Measurements from ENCODE around the gene SPTB.
A peak's percentile ranks its signal among the peaks of the same experiment; 100 is the strongest.

Gene SPTB

DNA sequence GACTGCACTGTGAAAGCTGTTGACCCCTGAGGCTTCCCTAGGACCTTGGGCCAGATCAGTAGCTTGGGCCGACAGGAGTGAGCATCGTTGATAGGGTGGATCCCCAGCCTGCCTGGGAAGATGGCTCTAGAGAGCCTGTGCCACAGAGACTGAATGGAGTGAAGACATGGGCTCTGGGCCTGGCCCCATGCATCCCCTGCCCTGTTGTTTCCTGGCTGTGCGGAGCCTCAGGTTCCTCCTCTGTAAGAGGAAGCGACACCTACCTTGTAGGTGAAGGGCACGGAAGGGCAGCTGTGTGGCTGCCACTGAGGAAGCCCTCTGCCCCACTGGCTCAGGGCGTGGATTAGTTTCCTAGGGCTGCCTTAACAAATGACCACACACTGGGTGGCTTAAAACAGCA lies 151.6 kb downstream of the SPTB start:
- Histone ChIP-seq H3K9me2 (replicated peaks; ENCODE audit: insufficient read depth, low read length) (no peaks in the 10 kb centered on the region), H3K9ac (ENCODE audit: low read length) (no peak overlapping the region), H3K9me3 (replicated peaks; ENCODE audit: insufficient read depth, low read length) (no peaks in the 10 kb centered on the region), H3K4me2 (ENCODE audit: low read depth, low read length) (no peak overlapping the region), H3K27ac (ENCODE audit: low read length) (no peak overlapping the region), H3K27me3 (replicated peaks; ENCODE audit: insufficient read depth, low read length) (no peaks in the 10 kb centered on the region), H2AFZ (ENCODE audit: low read length) (no peak overlapping the region), H3K79me2 (ENCODE audit: low read length) (no peaks in the 10 kb centered on the region), H3K4me3 (ENCODE audit: low read length) (no peak overlapping the region), H3K4me1 (ENCODE audit: low read length) (0 out of 2 replicates have a peak, but pooled peaks cover 3% of the 10 kb centered on the region), H4K20me1 (ENCODE audit: insufficient read depth, low read length) (no peaks in the 10 kb centered on the region), H3F3A (ENCODE audit: insufficient read depth, low read length) (no peaks in the 10 kb centered on the region), H3K36me3 (replicated peaks; ENCODE audit: insufficient read depth, low read length) (no peaks in the 10 kb centered on the region)
- DNase-seq = no peak
- TF ChIP-seq EZH2 (optimal IDR thresholded peaks at IDR 0.05; ENCODE audit: low read depth, low read length) = no peak
- TF ChIP-seq CTCF (IDR thresholded peaks at IDR 0.05; ENCODE audit: low read length) = no peak
- TF ChIP-seq EZH2phosphoT487 (IDR thresholded peaks at IDR 0.05; ENCODE audit: low read length) = no peak

GRCh38 chr14:64727551-64728071 lies 152.1 kb downstream of the SPTB start:
- no peak overlapping the region for H3K27ac ChIP-seq (ENCODE audit: low read length)
- no peaks in the 10 kb centered on the region for H4K20me1 ChIP-seq (ENCODE audit: insufficient read depth, low read length)
- no peaks in the 10 kb centered on the region for H3K36me3 ChIP-seq (replicated peaks; ENCODE audit: insufficient read depth, low read length)
- TF ChIP-seq CTCF (IDR thresholded peaks at IDR 0.05; ENCODE audit: low read length) (no peak), EZH2phosphoT487 (IDR thresholded peaks at IDR 0.05; ENCODE audit: low read length) (no peak), EZH2 (optimal IDR thresholded peaks at IDR 0.05; ENCODE audit: low read depth, low read length) (no peak)
- DNase-seq = no peak
- no peak overlapping the region for H3K4me2 ChIP-seq (ENCODE audit: low read depth, low read length)
- no peak overlapping the region for H2AFZ ChIP-seq (ENCODE audit: low read length)
- H3K27me3 ChIP-seq (replicated peaks; ENCODE audit: insufficient read depth, low read length) = no peaks in the 10 kb centered on the region
- H3K4me3 ChIP-seq (ENCODE audit: low read length) = no peak overlapping the region
- H3K79me2 ChIP-seq (ENCODE audit: low read length) = no peaks in the 10 kb centered on the region
- no peaks in the 10 kb centered on the region for H3F3A ChIP-seq (ENCODE audit: insufficient read depth, low read length)
- no peaks in the 10 kb centered on the region for H3K9me3 ChIP-seq (replicated peaks; ENCODE audit: insufficient read depth, low read length)
- H3K9ac ChIP-seq (ENCODE audit: low read length) = no peak overlapping the region
- 0 out of 2 replicates have a peak, but pooled peaks cover 3% of the 10 kb centered on the region for H3K4me1 ChIP-seq (ENCODE audit: low read length)
- H3K9me2 ChIP-seq (replicated peaks; ENCODE audit: insufficient read depth, low read length) = no peaks in the 10 kb centered on the region

GRCh38 chr14:64726585-64726890 lies 153.2 kb downstream of the SPTB start:
- Histone ChIP-seq H3K9ac (ENCODE audit: low read length) (no peak overlapping the region), H4K20me1 (ENCODE audit: insufficient read depth, low read length) (no peaks in the 10 kb centered on the region), H3K4me1 (ENCODE audit: low read length) (0 out of 2 replicates have a peak, but pooled peaks cover 3% of the 10 kb centered on the region), H3K27me3 (replicated peaks; ENCODE audit: insufficient read depth, low read length) (no peaks in the 10 kb centered on the region), H3K9me2 (replicated peaks; ENCODE audit: insufficient read depth, low read length) (no peaks in the 10 kb centered on the region), H3K36me3 (replicated peaks; ENCODE audit: insufficient read depth, low read length) (no peaks in the 10 kb centered on the region), H3K9me3 (replicated peaks; ENCODE audit: insufficient read depth, low read length) (no peaks in the 10 kb centered on the region), H3F3A (ENCODE audit: insufficient read depth, low read length) (no peaks in the 10 kb centered on the region), H3K4me3 (ENCODE audit: low read length) (no peak overlapping the region), H3K27ac (ENCODE audit: low read length) (no peak overlapping the region), H2AFZ (ENCODE audit: low read length) (no peak overlapping the region), H3K4me2 (ENCODE audit: low read depth, low read length) (peak overlapping the region; percentile 9; the same call in 1 of the 2 replicates), H3K79me2 (ENCODE audit: low read length) (no peaks in the 10 kb centered on the region)
- TF ChIP-seq EZH2 (optimal IDR thresholded peaks at IDR 0.05; ENCODE audit: low read depth, low read length) = no peak
- TF ChIP-seq EZH2phosphoT487 (IDR thresholded peaks at IDR 0.05; ENCODE audit: low read length) = no peak
- no peak for TF ChIP-seq CTCF (IDR thresholded peaks at IDR 0.05; ENCODE audit: low read length)
- peak; percentile 27 for DNase-seq
